IPS-18c (cell line): ENCODE results near the gene MNAT1.
A peak's percentile ranks its signal among the peaks of the same experiment; 100 is the strongest.

Experiments used
- H3K4me3 ChIP-seq: 2 replicates; pipeline ENCODE4 v1.7.0; 2013; ENCODE audit warnings: low read depth, mild to moderate bottlenecking, low read length, moderate library complexity; ENCODE audit not compliant: insufficient read depth
- H3K9me3 ChIP-seq: one replicate; pipeline ENCODE4 v1.6.1; 2013; ENCODE audit warnings: mild to moderate bottlenecking, low read length, moderate library complexity; ENCODE audit not compliant: control insufficient read depth, insufficient read depth

Gene MNAT1

DNA sequence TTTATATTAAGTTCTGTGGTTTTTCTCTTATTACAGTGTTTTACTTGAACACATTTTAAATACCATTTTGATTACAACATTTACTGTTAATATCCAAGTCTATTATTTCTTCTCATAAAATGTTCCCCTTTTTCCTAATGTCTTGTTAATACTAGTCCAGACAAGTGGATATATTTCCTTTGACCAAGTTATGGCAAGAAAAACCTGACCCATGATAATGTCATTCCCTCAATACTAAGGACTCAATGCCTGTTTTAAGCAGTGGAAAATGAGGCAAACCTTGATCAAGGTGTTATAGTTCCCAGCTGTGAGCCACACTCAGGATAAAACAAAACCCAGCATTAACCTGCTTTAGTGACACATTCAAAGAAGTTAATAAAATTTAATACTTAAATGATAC lies 234.1 kb downstream of the MNAT1 start:
- Histone ChIP-seq H3K9me3 (no peaks in the 10 kb centered on the region), H3K4me3 (no peak overlapping the region)

DNA sequence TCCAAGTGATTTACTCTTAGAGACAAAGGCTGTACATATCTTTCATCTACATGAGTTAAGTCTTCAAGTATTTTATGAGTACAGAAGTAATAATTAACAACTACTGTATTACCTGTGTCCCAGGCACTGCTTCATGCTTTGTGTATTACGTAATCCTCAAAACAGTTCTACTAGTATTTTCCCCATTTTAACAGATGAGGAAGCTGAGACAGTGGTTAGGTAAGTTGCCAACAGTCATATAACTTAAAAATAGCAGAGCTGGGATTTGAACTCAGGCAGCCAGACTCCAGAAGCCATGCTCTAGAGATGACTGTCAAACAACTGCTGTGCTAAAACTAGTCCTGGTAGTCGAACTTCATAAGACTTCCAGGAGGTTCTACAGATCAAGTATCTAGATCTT lies 235.6 kb downstream of the MNAT1 start:
- no peaks in the 10 kb centered on the region for H3K9me3 ChIP-seq
- H3K4me3 ChIP-seq, result no peak overlapping the region

DNA sequence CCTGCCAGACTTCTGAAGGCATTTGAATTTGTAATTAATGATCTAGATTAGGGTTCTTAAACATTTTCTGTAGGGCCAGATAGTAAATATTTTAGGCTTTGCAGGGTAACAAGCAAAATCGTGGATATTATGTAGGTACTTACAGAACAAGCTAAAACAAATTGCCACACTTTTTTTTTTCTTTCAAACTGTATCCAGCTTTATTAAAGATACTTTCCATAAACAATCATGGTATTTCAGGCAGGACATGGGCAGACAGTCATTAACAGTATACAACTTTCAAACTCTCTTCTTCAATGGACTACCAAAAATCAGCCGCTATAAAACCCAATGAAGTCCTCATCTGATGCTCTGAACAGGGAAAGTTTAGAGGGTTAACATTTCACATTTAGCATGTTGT lies 236.7 kb downstream of the MNAT1 start:
- Histone ChIP-seq H3K4me3 (no peak overlapping the region), H3K9me3 (no peaks in the 10 kb centered on the region)

DNA sequence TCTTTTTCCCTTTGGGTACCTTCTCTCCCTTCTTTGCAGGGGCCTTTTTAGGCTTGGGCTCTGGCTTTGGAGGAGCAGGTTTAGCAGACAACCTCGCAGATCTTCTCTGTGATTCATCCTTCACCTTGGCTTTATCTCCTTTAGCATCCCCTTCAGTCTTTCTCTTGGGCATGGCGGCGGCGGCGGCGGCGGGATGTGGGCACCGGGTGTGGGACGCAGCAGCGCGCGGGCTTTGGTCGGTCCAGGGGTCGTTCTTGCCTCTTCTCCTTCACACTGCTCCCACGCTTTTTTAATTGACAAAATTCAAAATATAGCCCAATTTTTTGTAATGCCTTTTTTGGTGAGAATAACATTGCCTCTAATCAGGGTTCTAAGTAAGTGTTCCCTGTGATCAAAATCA lies 237.7 kb downstream of the MNAT1 start:
- Histone ChIP-seq H3K4me3 (no peak overlapping the region), H3K9me3 (no peaks in the 10 kb centered on the region)

DNA sequence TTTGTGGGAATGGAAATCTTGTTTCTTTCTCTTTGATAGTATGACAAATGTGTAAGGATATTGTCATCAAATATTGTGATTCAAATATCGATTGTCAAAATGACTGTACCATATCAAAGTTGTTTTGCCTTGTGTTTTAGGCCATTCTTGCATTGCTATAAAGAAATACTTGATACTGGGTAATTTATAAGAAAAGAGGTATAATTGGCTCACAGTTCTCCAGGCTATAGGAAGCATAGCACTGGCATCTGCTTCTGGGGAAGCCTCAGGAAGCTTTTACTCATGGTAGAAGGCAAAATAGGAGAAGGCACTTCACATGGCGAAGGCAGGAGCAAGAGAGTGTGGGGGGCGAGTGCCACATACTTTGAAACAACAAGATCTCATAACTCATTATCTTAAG lies 238.5 kb downstream of the MNAT1 start:
- no peaks in the 10 kb centered on the region for H3K9me3 ChIP-seq
- no peak overlapping the region for H3K4me3 ChIP-seq

DNA sequence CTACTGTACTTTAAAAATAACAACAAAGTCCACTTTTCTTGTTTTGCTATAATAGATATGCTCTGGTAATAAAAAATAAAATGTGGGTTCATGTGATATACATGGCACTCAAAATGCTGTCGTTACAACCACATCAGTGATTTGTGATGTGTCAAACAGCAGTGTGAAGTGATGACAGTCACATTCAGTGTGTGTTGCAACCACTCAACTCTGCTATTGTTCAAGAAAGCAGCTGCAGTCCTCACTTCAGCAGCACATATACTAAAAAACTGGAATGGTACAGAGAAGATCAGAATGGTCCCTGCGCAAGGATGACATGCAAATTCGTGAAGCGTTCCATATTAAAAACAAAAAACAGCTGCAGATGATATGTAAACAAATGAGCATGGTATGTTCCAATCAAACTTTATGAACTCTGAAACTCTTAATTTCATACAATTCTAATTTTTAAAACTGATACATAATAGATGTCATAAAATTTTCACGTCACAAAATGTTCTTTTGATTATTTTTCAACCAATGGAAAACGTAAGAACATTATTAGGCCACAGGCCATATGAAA lies 239.6 kb downstream of the MNAT1 start:
- Histone ChIP-seq H3K9me3 (no peaks in the 10 kb centered on the region), H3K4me3 (no peak overlapping the region)

DNA sequence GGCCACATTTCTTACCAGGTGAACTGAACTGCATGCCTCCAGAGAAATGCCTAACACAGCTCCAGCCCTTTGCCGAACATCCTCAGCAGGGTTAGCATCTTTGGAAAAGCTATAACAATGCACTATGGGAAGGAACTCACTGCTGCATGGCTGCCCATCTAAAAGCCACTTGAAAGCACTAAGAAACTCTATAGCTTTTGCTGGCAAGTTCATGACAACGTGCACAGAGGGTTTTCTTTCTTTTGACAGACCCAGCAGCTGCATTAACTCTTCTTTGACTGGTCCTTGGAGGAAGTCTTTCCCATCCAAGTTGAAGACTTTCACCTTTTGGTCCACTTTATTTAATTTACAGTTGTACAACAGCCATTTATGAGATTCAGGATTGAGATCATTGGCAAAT lies 241.0 kb downstream of the MNAT1 start:
- Histone ChIP-seq H3K4me3 (no peak overlapping the region), H3K9me3 (no peaks in the 10 kb centered on the region)

DNA sequence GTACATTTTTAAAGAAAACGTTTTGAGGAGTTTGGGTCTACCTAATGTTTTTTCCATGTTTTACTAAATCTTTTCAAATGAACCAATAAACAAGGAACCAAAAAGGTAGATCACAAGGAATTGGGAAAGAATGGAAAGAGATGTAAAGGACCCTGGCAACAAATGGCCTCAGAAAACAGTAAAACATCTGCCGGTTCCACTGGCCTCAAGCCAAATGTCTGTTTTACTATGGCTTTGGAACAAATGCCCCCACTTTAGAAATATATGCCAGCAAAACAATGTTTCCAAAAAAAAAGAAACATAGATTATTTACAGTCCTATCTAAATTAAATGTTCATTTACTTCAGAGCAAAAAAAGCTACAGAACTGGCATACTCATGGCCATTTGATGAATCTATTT lies 243.3 kb downstream of the MNAT1 start:
- H3K9me3 ChIP-seq, result no peaks in the 10 kb centered on the region
- no peak overlapping the region for H3K4me3 ChIP-seq

DNA sequence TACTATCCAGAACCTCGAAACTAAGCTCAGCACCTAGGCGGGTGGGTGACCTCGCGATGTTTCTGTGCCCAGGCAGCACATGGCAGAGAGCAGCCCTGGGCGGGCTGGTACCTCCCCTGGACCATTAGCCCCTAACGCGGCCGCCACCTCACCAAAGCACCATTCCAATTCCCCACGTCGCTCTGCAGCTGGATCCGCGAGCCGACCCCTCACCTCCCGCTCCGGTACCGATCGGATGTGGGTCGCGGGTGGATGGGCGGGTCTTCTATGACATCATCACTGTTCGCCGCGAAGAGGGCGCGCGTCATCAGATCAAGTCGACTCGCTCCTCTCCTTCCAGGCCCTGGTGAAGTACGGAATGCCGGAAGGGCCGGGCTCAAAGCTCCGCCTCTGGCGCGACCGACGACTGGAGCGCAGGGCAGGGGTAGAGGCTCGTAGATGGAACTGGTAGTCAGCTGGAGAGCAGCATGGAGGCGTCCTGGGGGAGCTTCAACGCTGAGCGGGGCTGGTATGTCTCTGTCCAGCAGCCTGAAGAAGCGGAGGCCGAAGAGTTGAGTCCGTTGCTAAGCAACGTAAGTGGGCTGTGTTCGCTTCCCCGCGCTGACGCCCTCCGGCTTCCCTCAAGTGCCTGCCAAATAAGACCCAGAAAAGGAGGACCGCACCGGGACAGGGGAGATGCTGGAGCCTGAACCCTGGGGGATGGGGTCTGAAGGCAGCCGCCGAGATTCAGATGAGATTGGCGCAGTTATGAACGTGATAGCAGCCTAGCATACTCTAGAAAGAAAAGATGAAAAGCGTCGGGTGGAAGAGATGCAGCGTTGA lies 246.5 kb downstream of the MNAT1 start, which contains the start of the genes SLC38A6 and TRMT5:
Gene SLC38A6 (plus strand): TSS at position 435 of the 822 bp plus-strand sequence. CDS start 33 bp downstream, at position 468.
Gene TRMT5 (minus strand): TSS at position 269 of the 822 bp plus-strand sequence. CDS start 106 bp downstream, at position 163.
- Histone ChIP-seq H3K9me3 (no peaks in the 10 kb centered on the region), H3K4me3 (peak within 1 kb of the TSS; percentile 87)

DNA sequence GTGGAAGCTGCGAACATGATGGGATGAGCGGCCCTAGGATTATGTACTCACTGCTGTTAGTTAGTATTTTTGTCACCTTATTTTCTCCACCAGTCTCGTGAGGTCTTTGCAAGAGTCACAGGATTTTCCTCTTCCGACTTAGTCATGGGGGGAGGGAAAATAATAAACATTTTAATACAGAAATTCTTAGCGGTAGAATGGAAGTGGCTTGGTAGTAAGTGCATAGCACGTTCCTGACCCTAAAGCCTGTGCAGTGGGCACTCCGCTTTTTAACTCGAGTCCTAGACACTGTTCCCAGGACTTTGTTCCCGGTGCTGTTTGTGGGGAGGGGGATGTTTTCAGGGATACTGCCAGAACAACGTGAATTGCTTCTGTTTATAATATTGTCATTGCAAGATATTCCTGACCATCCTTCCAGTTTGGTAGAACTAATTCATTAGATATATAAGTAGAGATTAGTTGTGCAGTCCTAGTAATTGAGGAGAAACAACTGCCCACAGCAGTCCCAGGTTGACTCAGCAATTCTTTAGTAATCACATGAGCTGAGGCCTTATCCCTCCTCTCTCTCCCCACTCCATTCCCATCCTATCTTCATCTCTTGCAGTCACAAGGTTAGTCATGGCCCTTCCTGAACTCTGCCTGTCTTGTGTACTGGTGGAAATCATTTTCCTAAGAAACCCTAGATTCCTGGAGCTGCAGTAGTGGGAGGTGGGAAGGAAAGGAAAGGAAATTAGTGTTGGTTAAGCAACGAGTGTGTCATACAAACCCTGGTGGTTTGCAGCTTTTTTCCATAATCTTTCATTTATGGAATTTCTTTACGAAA lies 247.3 kb downstream of the MNAT1 start:
- Histone ChIP-seq H3K9me3 (no peaks in the 10 kb centered on the region), H3K4me3 (peak overlapping the region; percentile 87)

DNA sequence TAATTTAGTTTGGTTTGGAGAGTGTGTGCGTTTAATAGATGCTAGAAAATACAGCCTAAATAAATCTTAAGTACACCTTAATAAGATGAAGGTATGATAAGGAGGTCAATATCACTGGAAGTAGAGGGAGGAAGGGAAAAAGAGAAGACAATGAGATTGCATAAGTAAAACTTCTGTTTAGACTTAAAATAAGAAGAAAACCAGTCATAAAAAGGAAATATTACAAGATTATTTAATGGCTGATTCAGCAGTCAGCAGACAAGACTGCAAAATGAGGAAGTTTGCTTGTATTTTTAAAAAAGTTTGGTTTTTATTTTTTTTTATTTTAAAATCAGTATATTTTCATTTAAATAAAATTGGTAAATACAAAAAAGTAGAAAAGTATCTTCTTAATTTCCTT lies 249.6 kb downstream of the MNAT1 start:
- H3K9me3 ChIP-seq, result no peaks in the 10 kb centered on the region
- H3K4me3 ChIP-seq, result no peak overlapping the region

DNA sequence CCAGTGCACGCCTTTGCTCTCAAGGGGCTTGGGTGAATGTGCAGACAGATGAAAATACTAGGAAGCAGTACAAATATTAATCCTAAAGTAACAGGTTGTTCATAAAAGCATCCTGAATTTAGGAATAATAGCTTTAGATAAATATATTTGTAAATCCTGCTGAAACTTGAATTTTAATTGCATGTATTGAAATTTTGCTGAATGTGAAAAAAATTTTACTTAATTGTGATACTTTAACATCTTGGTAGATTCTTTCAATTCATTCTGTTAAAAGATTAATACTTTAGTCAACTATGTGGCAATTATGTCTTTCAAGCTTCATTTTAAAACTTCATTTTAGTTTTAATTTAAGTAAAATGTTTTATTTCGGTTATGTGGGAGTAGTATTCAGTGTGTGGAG lies 251.9 kb downstream of the MNAT1 start:
- Histone ChIP-seq H3K4me3 (no peak overlapping the region), H3K9me3 (no peaks in the 10 kb centered on the region)

DNA sequence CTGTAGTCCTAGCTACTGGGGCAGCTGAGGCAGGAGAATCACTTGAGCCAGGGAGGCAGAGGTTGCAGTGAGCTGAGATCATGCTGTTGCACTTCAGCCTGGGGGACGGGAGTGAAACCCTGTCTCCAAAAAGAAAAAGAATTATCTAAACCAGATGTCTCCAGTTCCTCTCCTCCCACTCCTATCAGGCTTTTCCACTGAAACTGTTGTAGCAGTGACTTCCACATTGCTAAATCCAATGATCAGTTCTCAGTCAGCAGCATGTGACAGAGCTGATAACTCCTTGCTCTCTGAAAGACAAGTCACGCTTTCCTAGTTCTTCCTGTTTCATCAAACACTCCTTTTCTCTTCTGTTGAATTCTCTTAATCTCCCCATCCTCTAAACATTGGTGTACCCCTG lies 255.0 kb downstream of the MNAT1 start:
- no peak overlapping the region for H3K4me3 ChIP-seq
- no peaks in the 10 kb centered on the region for H3K9me3 ChIP-seq

DNA sequence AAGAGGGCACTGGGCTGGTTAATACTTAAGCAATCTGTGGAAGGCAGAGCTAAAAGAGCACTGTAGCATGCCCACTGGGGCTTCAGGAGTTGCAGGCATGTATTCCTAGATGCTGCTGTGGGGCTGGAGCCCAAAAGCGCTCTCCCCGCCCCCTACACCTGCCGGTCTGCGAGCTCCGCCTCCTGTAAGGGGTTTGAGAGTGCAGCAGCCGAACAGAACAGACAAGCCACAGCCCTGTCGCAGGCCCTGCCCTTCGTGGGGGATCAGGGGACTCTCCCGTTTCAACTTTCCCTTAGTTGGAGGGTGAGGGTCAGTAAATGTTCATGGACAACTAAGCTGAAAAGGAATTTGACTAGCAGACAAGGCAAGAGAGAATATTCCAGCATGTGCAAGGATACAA lies 264.1 kb downstream of the MNAT1 start:
- Histone ChIP-seq H3K4me3 (no peak overlapping the region), H3K9me3 (no peaks in the 10 kb centered on the region)

DNA sequence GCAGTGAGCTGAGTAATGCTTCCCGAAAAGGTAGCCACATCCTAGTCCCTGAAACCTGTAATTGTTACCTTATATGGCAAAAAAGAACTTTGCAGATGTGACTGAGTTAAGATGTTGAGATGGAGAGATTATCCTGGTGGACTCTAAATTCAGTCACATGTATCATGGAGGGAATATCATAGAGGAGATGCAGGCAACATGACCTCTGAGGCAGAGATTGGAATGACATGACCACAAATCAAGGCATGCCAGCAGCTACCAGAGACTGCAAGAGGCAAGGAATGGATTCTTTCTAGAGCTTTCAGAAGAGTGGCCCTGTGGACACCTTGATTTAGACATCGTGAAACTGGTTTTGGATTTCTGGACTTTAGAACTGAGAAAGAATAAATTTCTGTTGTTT lies 265.0 kb downstream of the MNAT1 start:
- no peak overlapping the region for H3K4me3 ChIP-seq
- no peaks in the 10 kb centered on the region for H3K9me3 ChIP-seq

DNA sequence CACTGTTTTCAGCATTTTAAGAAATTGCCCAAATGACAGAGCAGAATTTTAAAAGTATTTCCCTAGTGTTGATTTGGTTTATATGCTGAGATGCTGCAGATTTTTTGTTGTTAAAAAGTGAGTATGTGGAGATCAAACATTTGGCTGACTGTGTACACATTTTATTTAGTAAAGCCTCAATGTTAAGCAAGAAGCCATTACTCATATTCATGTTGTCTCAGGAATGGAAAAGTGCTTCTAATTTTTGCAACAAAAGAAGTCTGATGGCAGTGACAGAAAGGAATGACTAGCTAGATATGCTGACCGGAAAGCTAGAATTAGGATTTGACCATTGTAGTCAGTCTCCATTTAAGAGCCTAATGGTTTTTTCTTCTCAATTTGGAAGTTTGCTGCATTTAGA lies 269.0 kb downstream of the MNAT1 start:
- Histone ChIP-seq H3K9me3 (no peaks in the 10 kb centered on the region), H3K4me3 (no peak overlapping the region)

DNA sequence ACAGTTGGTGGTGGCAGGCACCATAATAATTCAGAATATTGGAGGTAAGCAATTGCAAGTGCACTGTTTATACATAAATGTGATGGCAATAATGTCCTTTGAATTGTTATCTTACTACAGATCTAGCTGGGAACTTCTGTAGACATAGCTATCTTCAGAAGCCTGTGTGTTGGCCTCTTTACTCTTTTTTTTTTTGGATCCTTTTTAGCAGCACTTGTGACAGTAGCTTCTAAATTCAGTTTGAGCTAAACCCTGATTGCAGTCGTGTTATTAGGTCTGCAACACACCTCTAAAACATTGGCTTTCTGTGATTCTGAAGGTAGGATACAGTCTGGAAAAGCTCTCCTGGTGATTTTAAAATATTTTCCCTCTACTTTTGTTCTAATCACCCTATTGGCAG lies 285.0 kb downstream of the MNAT1 start:
- H3K9me3 ChIP-seq, result peaks cover 5% of the 10 kb centered on the region
- H3K4me3 ChIP-seq, result no peak overlapping the region
